GM12878 (cell line): ENCODE measurements around the gene MAGIX. TPM values are rescaled to one million over a fixed set of nuclear protein-coding genes. Genes with fewer than 3 reads are reported as not detected.

ENCODE experiments used
- ATAC-seq: fragments of 200-7000 bp; cut with Tn5 transposase; 3 replicates; pipeline ENCODE4 v1.9.1; 2020; ENCODE audit warnings: mild to moderate bottlenecking, moderate library complexity
- BruUV-seq: library from RNA; stranded (reverse); fragments of 400-500 nt; replicated peaks from 2 replicates; lab custom pipeline; 2021; lab: Mats Ljungman, UMichigan
- CTCF ChIA-PET: fragments of 300-600 bp; sonication (Branson Sonifier 250); formaldehyde crosslinking; extraction: SDS; loops from one replicate; lab custom pipeline; 2021; ENCODE audit warnings: inconsistent platforms; lab: Yijun Ruan, JAX
- POLR2A ChIA-PET: fragments of 350-600 bp; formaldehyde crosslinking; extraction: SDS; loops from one replicate; lab custom pipeline; 2021; ENCODE audit warnings: inconsistent platforms; lab: Charles Lee
- RAD21 ChIA-PET: fragments of 300-600 bp; sonication (Branson Sonifier 250); formaldehyde crosslinking; loops from one replicate; lab custom pipeline; 2023; ENCODE audit warnings: antibody characterized with exemption; ENCODE audit not compliant: unreplicated experiment; lab: Charles Lee
- SMC1A ChIA-PET: fragments of 300-600 bp; sonication (Branson Sonifier 250); formaldehyde crosslinking; loops from one replicate; lab custom pipeline; 2023; ENCODE audit not compliant: unreplicated experiment, uncharacterized antibody; lab: Charles Lee
- DNase-seq: peaks from one replicate; pipeline ENCODE4 v3.0.0-alpha.2; 2011; ENCODE audit warnings: low read depth, low spot score
- FAIRE-seq: peaks from 3 replicates; lab custom pipeline; 2011; peaks lifted over from hg19 to GRCh38; lab: Jason Lieb, UNC
- H2AFZ ChIP-seq: 2 replicates; pipeline ENCODE4 v1.6.0; 2011; ENCODE audit warnings: low read depth, low read length, control low read depth; ENCODE audit not compliant: control insufficient read depth
- H3K27ac ChIP-seq: 2 replicates; pipeline ENCODE4 v1.5.1; 2011; ENCODE audit warnings: control low read depth; ENCODE audit not compliant: control insufficient read depth, insufficient read depth
- H3K27me3 ChIP-seq, 2 experiments: replicated peaks in 1 of 2; 2 replicates each; pipeline versions ENCODE4 v1.6.0 to v1.6.1; 2011; ENCODE audit warnings: low read length in 1 of 2; ENCODE audit not compliant: control insufficient read depth in 2 of 2, insufficient read depth in 2 of 2
- H3K36me3 ChIP-seq, 2 experiments: 2 replicates each; pipeline ENCODE4 v1.5.1; 2011; ENCODE audit warnings: low read length in 1 of 2; ENCODE audit not compliant: control insufficient read depth in 2 of 2, insufficient read depth in 2 of 2
- H3K4me1 ChIP-seq: 2 replicates; pipeline ENCODE4 v1.6.1; 2011; ENCODE audit warnings: mild to moderate bottlenecking, low read length, moderate library complexity, mixed read lengths; ENCODE audit not compliant: control insufficient read depth, insufficient read depth
- H3K4me2 ChIP-seq: 2 replicates; pipeline ENCODE4 v1.6.0; 2011; ENCODE audit warnings: control low read depth; ENCODE audit not compliant: control insufficient read depth, insufficient read depth
- H3K4me3 ChIP-seq: fragments of 200-600 bp; sonication (generic); 2 replicates; pipeline ENCODE4 v1.5.1; 2016
- H3K79me2 ChIP-seq: 2 replicates; pipeline ENCODE4 v1.6.0; 2011; ENCODE audit warnings: low read length; ENCODE audit not compliant: control insufficient read depth, insufficient read depth
- H3K9ac ChIP-seq: 2 replicates; pipeline ENCODE4 v1.8.0; 2011; ENCODE audit warnings: low read length, control low read depth, mixed read lengths; ENCODE audit not compliant: control insufficient read depth, insufficient read depth
- H3K9me3 ChIP-seq: replicated peaks from 3 replicates; pipeline ENCODE4 v1.5.1; 2011; ENCODE audit warnings: mild to moderate bottlenecking, low read length; ENCODE audit not compliant: control insufficient read depth, insufficient read depth
- H4K20me1 ChIP-seq: 2 replicates; pipeline ENCODE4 v1.6.0; 2011; ENCODE audit not compliant: control insufficient read depth, insufficient read depth
- BACH1 ChIP-seq: fragments of 450-650 bp; IDR thresholded peaks from 2 replicates; pipeline ENCODE4 v1.6.1; 2017; ENCODE audit warnings: mild to moderate bottlenecking, borderline replicate concordance
- BCL11A ChIP-seq: IDR thresholded peaks from 2 replicates; pipeline ENCODE4 v1.6.1; 2011; ENCODE audit warnings: low read depth, low read length
- DPF2 ChIP-seq: fragments of 450-650 bp; IDR thresholded peaks from 2 replicates; pipeline ENCODE4 v1.6.1; 2017; ENCODE audit warnings: mild to moderate bottlenecking
- E2F4 ChIP-seq: IDR thresholded peaks from 2 replicates; pipeline ENCODE4 v1.6.1; 2012; ENCODE audit warnings: low read depth, low read length, improper control_type of control experiment
- EP300 ChIP-seq, 2 experiments: fragments of 150-350 bp in 1 of 2; IDR thresholded peaks; 2 replicates each; pipeline ENCODE4 v1.6.1; 2011 to 2012; ENCODE audit warnings: low read depth in 2 of 2, low read length in 2 of 2, borderline replicate concordance in 1 of 2, improper control_type of control experiment in 1 of 2, inconsistent platforms in 1 of 2; ENCODE audit not compliant: control insufficient read depth in 1 of 2
- FOXM1 ChIP-seq: IDR thresholded peaks from 2 replicates; pipeline ENCODE4 v1.6.1; 2012; ENCODE audit warnings: low read depth, mild to moderate bottlenecking, inconsistent platforms, low read length, moderate library complexity
- GATAD2B ChIP-seq: fragments of 450-650 bp; conservative IDR thresholded peaks from 2 replicates; pipeline ENCODE4 v1.6.1; 2017; ENCODE audit warnings: low read depth, mild to moderate bottlenecking, moderate library complexity
- IKZF1 ChIP-seq: fragments of 450-650 bp; conservative IDR thresholded peaks from 2 replicates; pipeline ENCODE4 v1.6.1; 2017; ENCODE audit warnings: antibody characterized with exemption, mild to moderate bottlenecking
- IRF4 ChIP-seq: IDR thresholded peaks from 2 replicates; pipeline ENCODE4 v1.6.1; 2011; ENCODE audit warnings: low read depth, low read length
- NKRF ChIP-seq: fragments of 450-650 bp; conservative IDR thresholded peaks from 2 replicates; pipeline ENCODE4 v1.6.1; 2017; ENCODE audit warnings: mild to moderate bottlenecking, moderate library complexity
- POLR2AphosphoS5 ChIP-seq: IDR thresholded peaks from 2 replicates; pipeline ENCODE4 v1.6.1; 2011; ENCODE audit warnings: mild to moderate bottlenecking, low read length, inconsistent platforms
- SMARCA5 ChIP-seq: fragments of 450-650 bp; IDR thresholded peaks from 2 replicates; pipeline ENCODE4 v1.6.1; 2017; ENCODE audit warnings: mild to moderate bottlenecking
- ZBTB33 ChIP-seq: fragments of 450-650 bp; IDR thresholded peaks from 2 replicates; pipeline ENCODE4 v1.6.1; 2017; ENCODE audit warnings: mild to moderate bottlenecking
- ZNF24 ChIP-seq: fragments of 450-650 bp; IDR thresholded peaks from 2 replicates; pipeline ENCODE4 v1.6.1; 2017; ENCODE audit warnings: antibody characterized with exemption, mild to moderate bottlenecking
- ZZZ3 ChIP-seq: IDR thresholded peaks from 2 replicates; pipeline ENCODE4 v1.6.1; 2011; ENCODE audit warnings: low read depth; ENCODE audit not compliant: control insufficient read depth, insufficient read length
- WGBS: methylation state at CpG from one replicate; pipeline ENCODE4 v1.1.6; 2016; ENCODE audit warnings: low lambda C conversion rate; ENCODE audit not compliant: insufficient replicate concordance, insufficient coverage; ENCODE audit errors: missing lambda C conversion rate; 5-methylcytosine and 5-hydroxymethylcytosine counted together
- in situ Hi-C: fragments of 300-500 bp; cut with MboI; formaldehyde crosslinking; loops from 9 replicates; pipeline ENCODE4 v1.14.3; 2018; ENCODE audit warnings: mixed read lengths
- intact Hi-C: fragments of 100-400 bp; cut with micrococcal nuclease; formaldehyde crosslinking; loops from one replicate; pipeline ENCODE4 v1.14.2; 2022; ENCODE audit not compliant: unreplicated experiment
- polyA plus RNA-seq, 11 experiments: library from polyadenylated mRNA; depleted of rRNA in 4 of 11; unstranded in 6 of 11; stranded (reverse) in 5 of 11; fragments of >200 nt; fragmentation: Nextera tagmentation in 4 of 11; fragmentation: Illumina TruSeq in 1 of 11; extraction: Ambion mirVana in 4 of 11; extraction: Trizol in 1 of 11; gene quantifications; 1 replicate in 1 of 11; 2 replicates in 10 of 11; pipeline versions ENCODE4 v1.2.1 to v1.2.3, GENCODE V29; 2011 to 2016; ENCODE audit warnings: inconsistent platforms in 2 of 11, missing spikeins in 2 of 11, low read depth in 1 of 11
- total RNA-seq, 4 experiments: library from RNA; depleted of rRNA in 3 of 4; stranded (reverse); fragments of >200 nt in 3 of 4; fragmentation: Illumina TruSeq in 1 of 4; extraction: Trizol in 1 of 4; gene quantifications; 2 replicates each; pipeline versions ENCODE4 v1.2.1 to v1.2.3, GENCODE V29; 2013 to 2021

The MAGIX gene
- total and polyA plus RNA-seq, 10 of the 15 experiments (the other 5 are each of a cell fraction or from before 2014, with no cell fraction given) = 0.03 to 2.5 (median 0.82) TPM

GRCh38 chrX:49183701-49184281 is 21.2 kb downstream of the MAGIX start (continued):
- TF ChIP-seq ZZZ3 (no peak), ZNF24 (no peak), EP300 (IDR thresholded peaks at IDR 0.05; ENCODE audit: borderline replicate concordance in 1 of 2, control insufficient read depth in 1 of 2, low read depth in 2 of 2, low read length in 2 of 2) (no peak), E2F4 (no peak), SMARCA5 (no peak)

- H4K20me1 ChIP-seq = no peaks in the 10 kb centered on the region
- H3K4me1 ChIP-seq = peaks cover 1% of the 10 kb centered on the region; the same call in 1 of the 2 replicates
- no peaks in the 10 kb centered on the region for H3K27me3 ChIP-seq
- peak overlapping the region; percentile 55 for H3K27ac ChIP-seq
- H3K9ac ChIP-seq = peak overlapping the region; percentile 65
- BruUV-seq = no TSS peak
- ATAC-seq (peak; percentile 78), FAIRE-seq (no peak), DNase-seq (no peak)
- in situ Hi-C loops (loop anchor here (10.0 kb wide), 1 partner anchor 380 kb away; the partner anchor contains the start of gene HDAC6), intact Hi-C loops (no loop called here)
- H3K36me3 ChIP-seq = peaks cover 0 to 3% of the 10 kb centered on the region in 2 experiments; a peak in 2 of 4 replicates
- RAD21 ChIA-PET = interaction anchor here (1.2 to 2.1 kb wide), 4 partner anchors 13 to 84 kb away, joined by 3 to 10 read pairs (median 4); partner anchors contain the start of gene PLP2
- CTCF ChIA-PET = interaction anchor here (0.9 to 2.5 kb wide), 7 partner anchors 8 to 84 kb away, joined by 3 to 15 read pairs (median 3); no protein-coding TSS in a partner anchor
- POLR2A ChIA-PET = interaction anchor here (0.5 to 3.0 kb wide), 5 partner anchors 13 to 104 kb away, joined by 3 to 21 read pairs (median 4); partner anchors contain the start of gene PLP2
- no peak overlapping the region for H2AFZ ChIP-seq
- H3K4me2 ChIP-seq = peak overlapping the region; percentile 79; the same call in 1 of the 2 replicates
- peak overlapping the region; percentile 80 for H3K4me3 ChIP-seq
- SMC1A ChIA-PET = interaction anchor here (0.6 to 2.1 kb wide), 4 partner anchors 18 to 105 kb away, joined by 3 to 5 read pairs (median 3); partner anchors contain the start of gene WDR45
- H3K79me2 ChIP-seq = peaks cover 5% of the 10 kb centered on the region
- WGBS = 41% methylated on average over 42 of the region's 46 CpGs
- no peaks in the 10 kb centered on the region; the same call in 2 of the 3 replicates for H3K9me3 ChIP-seq
- no peak for TF ChIP-seq IRF4
- no peak for TF ChIP-seq BCL11A
- peak; percentile 26; the same call in 1 of the 2 replicates for TF ChIP-seq POLR2AphosphoS5
- TF ChIP-seq DPF2 = 0 out of 2 replicates have a peak, but pooled peaks have one; percentile 18
- TF ChIP-seq IKZF1 = peak; percentile 57
- TF ChIP-seq NKRF = 0 out of 2 replicates have a peak, but pooled peaks have one; percentile 57
- peak; percentile 49; the same call in 1 of the 2 replicates for TF ChIP-seq GATAD2B
- TF ChIP-seq BACH1 = 0 out of 2 replicates have a peak, but pooled peaks have one; percentile 27
- TF ChIP-seq ZBTB33 = no peak
- no peak for TF ChIP-seq FOXM1
These were observed 22.0 kb downstream of the MAGIX start for GRCh38 chrX:49184294-49185281.
